H1 (cell line): ENCODE results near the gene OR10P1. TPM values are rescaled to one million over a fixed set of nuclear protein-coding genes. Genes with fewer than 3 reads are reported as not detected.

Experiments
- ASH2L ChIP-seq: fragments of 200-600, 300-600 bp; sonication (generic); IDR thresholded peaks from one replicate; pipeline ENCODE4 v1.7.1; 2017; ENCODE audit warnings: low read length
- ATF2 ChIP-seq: IDR thresholded peaks from 2 replicates; pipeline ENCODE4 v1.6.1; 2012; ENCODE audit warnings: low read length, inconsistent platforms
- BCL11A ChIP-seq, 2 experiments: IDR thresholded peaks; one replicate each; pipeline ENCODE4 v1.6.1; 2011; ENCODE audit warnings: low read depth in 2 of 2, low read length in 2 of 2, mild to moderate bottlenecking in 2 of 2
- BRCA1 ChIP-seq: IDR thresholded peaks from 2 replicates; pipeline ENCODE4 v1.6.1; 2012; ENCODE audit warnings: low read depth, low read length, improper control_type of control experiment
- CBX8 ChIP-seq: fragments of 300-800, 300-1000 bp; sonication (generic); IDR thresholded peaks from 2 replicates; pipeline ENCODE4 v1.7.1; 2016; ENCODE audit warnings: low read depth, low read length, borderline replicate concordance
- FOSL1 ChIP-seq: IDR thresholded peaks from 2 replicates; pipeline ENCODE4 v1.6.1; 2011; ENCODE audit warnings: mild to moderate bottlenecking, low read depth, low read length, moderate library complexity; ENCODE audit not compliant: insufficient read depth
- HDAC6 ChIP-seq: IDR thresholded peaks from one replicate; pipeline ENCODE4 v1.7.1; 2012; ENCODE audit warnings: low read depth, mild to moderate bottlenecking, inconsistent platforms, low read length, moderate library complexity
- JUN ChIP-seq: IDR thresholded peaks from 2 replicates; pipeline ENCODE4 v1.6.1; 2011; ENCODE audit warnings: low read depth, mild to moderate bottlenecking, improper control_type of control experiment, low read length
- KDM4A ChIP-seq: IDR thresholded peaks from one replicate; pipeline ENCODE4 v1.7.1; 2012; ENCODE audit warnings: low read depth, mild to moderate bottlenecking, moderate library complexity, low read length, inconsistent platforms; ENCODE audit not compliant: severe bottlenecking
- POLR2A ChIP-seq, 2 experiments: IDR thresholded peaks; 1 replicate in 1 of 2; 2 replicates in 1 of 2; pipeline ENCODE4 v1.6.1; 2011; ENCODE audit warnings: low read depth in 2 of 2, low read length in 2 of 2, mild to moderate bottlenecking in 2 of 2; ENCODE audit errors: control extremely low read depth in 1 of 2
- RBBP5 ChIP-seq: IDR thresholded peaks from 2 replicates; pipeline ENCODE4 v1.7.1; 2012; ENCODE audit warnings: low read depth, mild to moderate bottlenecking, inconsistent platforms, low read length, moderate library complexity, borderline replicate concordance
- RFX5 ChIP-seq: IDR thresholded peaks from 2 replicates; pipeline ENCODE4 v1.6.1; 2011; ENCODE audit warnings: low read depth, low read length, improper control_type of control experiment, borderline replicate concordance
- SAP30 ChIP-seq: fragments of 300-600 bp; sonication (generic); IDR thresholded peaks from 2 replicates; pipeline ENCODE4 v1.7.1; 2012; ENCODE audit warnings: low read length, moderate library complexity, mild to moderate bottlenecking, inconsistent platforms; ENCODE audit not compliant: insufficient read depth, insufficient replicate concordance
- SRF ChIP-seq: IDR thresholded peaks from 2 replicates; pipeline ENCODE4 v1.6.1; 2011; ENCODE audit warnings: mild to moderate bottlenecking, low read depth, low read length, moderate library complexity
- TBP ChIP-seq: IDR thresholded peaks from 2 replicates; pipeline ENCODE4 v1.6.1; 2011; ENCODE audit warnings: low read depth, low read length, improper control_type of control experiment
- TCF12 ChIP-seq: IDR thresholded peaks from 2 replicates; pipeline ENCODE4 v1.6.1; 2011; ENCODE audit warnings: low read depth, mild to moderate bottlenecking, low read length
- TEAD4 ChIP-seq: IDR thresholded peaks from 2 replicates; pipeline ENCODE4 v1.6.1; 2012; ENCODE audit warnings: low read depth, low read length, inconsistent platforms, mixed read lengths
- YY1 ChIP-seq: IDR thresholded peaks from 2 replicates; pipeline ENCODE4 v1.6.1; 2011; ENCODE audit warnings: low read depth, mild to moderate bottlenecking, low read length
- polyA plus RNA-seq, 7 experiments: library from polyadenylated mRNA; depleted of rRNA in 3 of 7; stranded (reverse) in 5 of 7; unstranded in 2 of 7; fragments of >200 nt in 5 of 7; fragments of 200-250 nt in 2 of 7; gene quantifications; 1 replicate in 5 of 7; 2 replicates in 1 of 7; 4 replicates in 1 of 7; pipeline versions ENCODE4 v1.2.1 to v1.2.3, GENCODE V29; 2011 to 2013; ENCODE audit warnings: missing spikeins in 2 of 7, mixed read lengths in 2 of 7
- total RNA-seq: library from RNA; stranded (reverse); fragmentation: NEBNext Ultra II Directional; extraction: Animal tissue kit (Norgen Biotek cat#: 25700); gene quantifications from 2 replicates; pipeline ENCODE4 v1.2.1, GENCODE V29; 2021
- TF ChIP-seq, protein P1 (sequence below): IDR thresholded peaks from 2 replicates; pipeline ENCODE4 v1.6.1; 2011; ENCODE audit warnings: low read length, improper control_type of control experiment

Gene OR10P1
- total and polyA plus RNA-seq, 2 of the 8 experiments (the other 6 are each of a cell fraction or from before 2014, with no cell fraction given), result not detected

DNA sequence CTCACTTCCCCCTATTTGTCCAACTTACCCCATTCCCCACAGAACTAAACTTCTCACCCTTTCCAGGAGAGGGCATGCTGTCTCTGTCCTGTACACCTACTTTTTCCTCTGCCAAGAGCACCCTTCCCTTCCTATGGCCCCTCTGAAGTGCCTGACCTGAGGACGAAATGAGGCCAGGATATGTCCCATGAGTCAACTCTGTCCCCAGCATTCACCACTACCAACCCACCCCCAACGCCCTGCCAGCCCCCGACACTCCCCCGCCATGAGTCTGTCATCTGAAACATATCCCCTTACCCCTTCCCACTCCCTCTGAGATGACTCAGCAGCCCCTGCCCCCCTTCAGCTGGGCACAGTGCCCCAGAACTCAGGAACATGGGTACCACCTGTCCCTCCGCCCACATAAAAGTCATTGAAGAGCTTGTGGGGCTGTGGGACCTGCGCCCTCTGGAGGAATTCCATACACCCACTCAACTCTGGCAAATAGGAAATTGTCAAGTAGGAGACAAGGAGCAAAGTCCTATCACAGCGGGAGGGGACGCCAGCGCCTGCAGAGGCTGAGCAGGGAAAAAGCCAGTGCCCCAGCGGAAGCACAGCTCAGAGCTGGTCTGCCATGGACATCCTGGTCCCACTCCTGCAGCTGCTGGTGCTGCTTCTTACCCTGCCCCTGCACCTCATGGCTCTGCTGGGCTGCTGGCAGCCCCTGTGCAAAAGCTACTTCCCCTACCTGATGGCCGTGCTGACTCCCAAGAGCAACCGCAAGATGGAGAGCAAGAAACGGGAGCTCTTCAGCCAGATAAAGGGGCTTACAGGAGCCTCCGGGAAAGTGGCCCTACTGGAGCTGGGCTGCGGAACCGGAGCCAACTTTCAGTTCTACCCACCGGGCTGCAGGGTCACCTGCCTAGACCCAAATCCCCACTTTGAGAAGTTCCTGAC is 44.7 kb downstream of the OR10P1 start (continued):
- TF ChIP-seq ATF2 (no peak), HDAC6 (no peak), CBX8 (no peak), YY1 (0 out of 2 replicates have a peak, but pooled peaks have one; percentile 54), TCF12 (no peak), ASH2L (peak; percentile 36), POLR2A (IDR thresholded peaks at IDR 0.05; ENCODE audit: control extremely low read depth in 1 of 2, low read depth in 2 of 2, low read length in 2 of 2) (peak in 1 of 2 experiments; percentile 54; a peak in 2 of 3 replicates), SAP30 (no peak), SRF (no peak), TEAD4 (peak; percentile 86), TBP (no peak), FOSL1 (no peak), BRCA1 (no peak), JUN (no peak), RFX5 (no peak), RBBP5 (0 out of 2 replicates have a peak, but pooled peaks have one; percentile 25), KDM4A (no peak), BCL11A (IDR thresholded peaks at IDR 0.05; ENCODE audit: low read depth in 2 of 2, low read length in 2 of 2) (no peak)
- TF ChIP-seq, protein P1, sequence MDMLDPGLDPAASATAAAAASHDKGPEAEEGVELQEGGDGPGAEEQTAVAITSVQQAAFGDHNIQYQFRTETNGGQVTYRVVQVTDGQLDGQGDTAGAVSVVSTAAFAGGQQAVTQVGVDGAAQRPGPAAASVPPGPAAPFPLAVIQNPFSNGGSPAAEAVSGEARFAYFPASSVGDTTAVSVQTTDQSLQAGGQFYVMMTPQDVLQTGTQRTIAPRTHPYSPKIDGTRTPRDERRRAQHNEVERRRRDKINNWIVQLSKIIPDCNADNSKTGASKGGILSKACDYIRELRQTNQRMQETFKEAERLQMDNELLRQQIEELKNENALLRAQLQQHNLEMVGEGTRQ, result no peak
